Esophagus squamous epithelium (tissue), 4 donors: Measurements from ENCODE around the gene SGMS2.

Experiments
- CTCF ChIP-seq, 6 experiments: fragments of 450-650 bp in 4 of 6; fragments of 200-600 bp in 2 of 6; sonication (generic) in 2 of 6; IDR thresholded peaks; one replicate each; pipeline ENCODE4 v1.5.1; 2016 to 2019; ENCODE audit warnings: antibody characterized with exemption in 6 of 6, mild to moderate bottlenecking in 4 of 6, moderate library complexity in 4 of 6
- POLR2A ChIP-seq, 4 donors: fragments of 450-650 bp; IDR thresholded peaks; one replicate each; pipeline ENCODE4 v1.6.1; 2017; ENCODE audit warnings: antibody characterized with exemption in 4 of 4, mild to moderate bottlenecking in 4 of 4, moderate library complexity in 3 of 4

GRCh38 chr4:107780665-107781064 lies 44.1 kb upstream of the SGMS2 start:
- TF ChIP-seq POLR2A (IDR thresholded peaks at IDR 0.05) (no peak), CTCF (IDR thresholded peaks at IDR 0.05) (no peak)
